OCI-LY1 (cell line): ENCODE results near the gene LAX1.

Source experiments
- EZH2 ChIP-seq: fragments of 200-600 bp; sonication (generic), shearing (Covaris generic); IDR thresholded peaks from 2 replicates; pipeline ENCODE4 v1.8.0; 2017; ENCODE audit warnings: borderline replicate concordance, mixed run types, mild to moderate bottlenecking, antibody characterized with exemption, low read length, moderate library complexity, mixed read lengths
- TF ChIP-seq, protein P1 (sequence below): fragments of 200-600 bp; sonication (generic), shearing (Covaris generic); IDR thresholded peaks from 2 replicates; pipeline ENCODE4 v1.5.1; 2017; ENCODE audit warnings: mild to moderate bottlenecking, antibody characterized with exemption, low read length, moderate library complexity, mixed read lengths

GRCh38 chr1:203756036-203756435, 8.9 kb upstream of the LAX1 start:
- TF ChIP-seq, protein P1, sequence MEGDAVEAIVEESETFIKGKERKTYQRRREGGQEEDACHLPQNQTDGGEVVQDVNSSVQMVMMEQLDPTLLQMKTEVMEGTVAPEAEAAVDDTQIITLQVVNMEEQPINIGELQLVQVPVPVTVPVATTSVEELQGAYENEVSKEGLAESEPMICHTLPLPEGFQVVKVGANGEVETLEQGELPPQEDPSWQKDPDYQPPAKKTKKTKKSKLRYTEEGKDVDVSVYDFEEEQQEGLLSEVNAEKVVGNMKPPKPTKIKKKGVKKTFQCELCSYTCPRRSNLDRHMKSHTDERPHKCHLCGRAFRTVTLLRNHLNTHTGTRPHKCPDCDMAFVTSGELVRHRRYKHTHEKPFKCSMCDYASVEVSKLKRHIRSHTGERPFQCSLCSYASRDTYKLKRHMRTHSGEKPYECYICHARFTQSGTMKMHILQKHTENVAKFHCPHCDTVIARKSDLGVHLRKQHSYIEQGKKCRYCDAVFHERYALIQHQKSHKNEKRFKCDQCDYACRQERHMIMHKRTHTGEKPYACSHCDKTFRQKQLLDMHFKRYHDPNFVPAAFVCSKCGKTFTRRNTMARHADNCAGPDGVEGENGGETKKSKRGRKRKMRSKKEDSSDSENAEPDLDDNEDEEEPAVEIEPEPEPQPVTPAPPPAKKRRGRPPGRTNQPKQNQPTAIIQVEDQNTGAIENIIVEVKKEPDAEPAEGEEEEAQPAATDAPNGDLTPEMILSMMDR: no peak
- no peak for TF ChIP-seq EZH2
